GM12878 (cell line): ENCODE results near the gene IFNAR1. TPM values are rescaled to one million over a fixed set of nuclear protein-coding genes. Genes with fewer than 3 reads are reported as not detected.

ENCODE experiments used
- ATAC-seq: fragments of 200-7000 bp; cut with Tn5 transposase; 3 replicates; pipeline ENCODE4 v1.9.1; 2020; ENCODE audit warnings: mild to moderate bottlenecking, moderate library complexity
- BruUV-seq: library from RNA; stranded (reverse); fragments of 400-500 nt; replicated peaks from 2 replicates; lab custom pipeline; 2021; lab: Mats Ljungman, UMichigan
- CTCF ChIA-PET: fragments of 300-600 bp; sonication (Branson Sonifier 250); formaldehyde crosslinking; extraction: SDS; loops from one replicate; lab custom pipeline; 2021; ENCODE audit warnings: inconsistent platforms; lab: Yijun Ruan, JAX
- POLR2A ChIA-PET: fragments of 350-600 bp; formaldehyde crosslinking; extraction: SDS; loops from one replicate; lab custom pipeline; 2021; ENCODE audit warnings: inconsistent platforms; lab: Charles Lee
- RAD21 ChIA-PET: fragments of 300-600 bp; sonication (Branson Sonifier 250); formaldehyde crosslinking; loops from one replicate; lab custom pipeline; 2023; ENCODE audit warnings: antibody characterized with exemption; ENCODE audit not compliant: unreplicated experiment; lab: Charles Lee
- SMC1A ChIA-PET: fragments of 300-600 bp; sonication (Branson Sonifier 250); formaldehyde crosslinking; loops from one replicate; lab custom pipeline; 2023; ENCODE audit not compliant: unreplicated experiment, uncharacterized antibody; lab: Charles Lee
- DNase-seq: peaks from one replicate; pipeline ENCODE4 v3.0.0-alpha.2; 2011; ENCODE audit warnings: low read depth, low spot score
- FAIRE-seq: peaks from 3 replicates; lab custom pipeline; 2011; peaks lifted over from hg19 to GRCh38; lab: Jason Lieb, UNC
- H2AFZ ChIP-seq: 2 replicates; pipeline ENCODE4 v1.6.0; 2011; ENCODE audit warnings: low read depth, low read length, control low read depth; ENCODE audit not compliant: control insufficient read depth
- H3K27ac ChIP-seq: 2 replicates; pipeline ENCODE4 v1.5.1; 2011; ENCODE audit warnings: control low read depth; ENCODE audit not compliant: control insufficient read depth, insufficient read depth
- H3K27me3 ChIP-seq, 2 experiments: replicated peaks in 1 of 2; 2 replicates each; pipeline versions ENCODE4 v1.6.0 to v1.6.1; 2011; ENCODE audit warnings: low read length in 1 of 2; ENCODE audit not compliant: control insufficient read depth in 2 of 2, insufficient read depth in 2 of 2
- H3K36me3 ChIP-seq, 2 experiments: 2 replicates each; pipeline ENCODE4 v1.5.1; 2011; ENCODE audit warnings: low read length in 1 of 2; ENCODE audit not compliant: control insufficient read depth in 2 of 2, insufficient read depth in 2 of 2
- H3K4me1 ChIP-seq: 2 replicates; pipeline ENCODE4 v1.6.1; 2011; ENCODE audit warnings: mild to moderate bottlenecking, low read length, moderate library complexity, mixed read lengths; ENCODE audit not compliant: control insufficient read depth, insufficient read depth
- H3K4me2 ChIP-seq: 2 replicates; pipeline ENCODE4 v1.6.0; 2011; ENCODE audit warnings: control low read depth; ENCODE audit not compliant: control insufficient read depth, insufficient read depth
- H3K4me3 ChIP-seq: fragments of 200-600 bp; sonication (generic); 2 replicates; pipeline ENCODE4 v1.5.1; 2016
- H3K79me2 ChIP-seq: 2 replicates; pipeline ENCODE4 v1.6.0; 2011; ENCODE audit warnings: low read length; ENCODE audit not compliant: control insufficient read depth, insufficient read depth
- H3K9ac ChIP-seq: 2 replicates; pipeline ENCODE4 v1.8.0; 2011; ENCODE audit warnings: low read length, control low read depth, mixed read lengths; ENCODE audit not compliant: control insufficient read depth, insufficient read depth
- H3K9me3 ChIP-seq: replicated peaks from 3 replicates; pipeline ENCODE4 v1.5.1; 2011; ENCODE audit warnings: mild to moderate bottlenecking, low read length; ENCODE audit not compliant: control insufficient read depth, insufficient read depth
- H4K20me1 ChIP-seq: 2 replicates; pipeline ENCODE4 v1.6.0; 2011; ENCODE audit not compliant: control insufficient read depth, insufficient read depth
- ASH2L ChIP-seq: fragments of 300-600, 200-600 bp; sonication (generic); IDR thresholded peaks from 2 replicates; pipeline ENCODE4 v1.6.1; 2017; ENCODE audit warnings: low read depth, mild to moderate bottlenecking, borderline replicate concordance
- BACH1 ChIP-seq: fragments of 450-650 bp; IDR thresholded peaks from 2 replicates; pipeline ENCODE4 v1.6.1; 2017; ENCODE audit warnings: mild to moderate bottlenecking, borderline replicate concordance
- BHLHE40 ChIP-seq, 2 experiments: fragments of 450-650 bp in 1 of 2; IDR thresholded peaks; 2 replicates each; pipeline ENCODE4 v1.6.1; 2011 to 2017; ENCODE audit warnings: low read depth in 2 of 2, borderline replicate concordance in 1 of 2, improper control_type of control experiment in 1 of 2, low read length in 1 of 2, mild to moderate bottlenecking in 1 of 2
- CHD1 ChIP-seq: IDR thresholded peaks from 2 replicates; pipeline ENCODE4 v1.6.1; 2012; ENCODE audit warnings: low read depth, low read length, improper control_type of control experiment
- CREB1 ChIP-seq: IDR thresholded peaks from 2 replicates; pipeline ENCODE4 v1.6.1; 2012; ENCODE audit warnings: low read depth, mild to moderate bottlenecking, inconsistent platforms
- E2F4 ChIP-seq: IDR thresholded peaks from 2 replicates; pipeline ENCODE4 v1.6.1; 2012; ENCODE audit warnings: low read depth, low read length, improper control_type of control experiment
- ETV6 ChIP-seq, 2 experiments: fragments of 450-650 bp in 1 of 2; IDR thresholded peaks in 1 of 2; conservative IDR thresholded peaks in 1 of 2; 2 replicates each; pipeline ENCODE4 v1.6.1; 2014; ENCODE audit warnings: antibody characterized with exemption in 1 of 2, borderline replicate concordance in 1 of 2, low read depth in 1 of 2, mild to moderate bottlenecking in 1 of 2, moderate library complexity in 1 of 2
- HSF1 ChIP-seq: fragments of 150-350 bp; IDR thresholded peaks from 2 replicates; pipeline ENCODE4 v1.6.1; 2014; ENCODE audit warnings: mild to moderate bottlenecking, low read depth, low read length
- IKZF2 ChIP-seq, 2 experiments: fragments of 450-650 bp; IDR thresholded peaks; 2 replicates each; pipeline ENCODE4 v1.6.1; 2017; ENCODE audit warnings: mild to moderate bottlenecking in 2 of 2, moderate library complexity in 2 of 2
- JUND ChIP-seq: IDR thresholded peaks from 2 replicates; pipeline ENCODE4 v1.6.1; 2012; ENCODE audit warnings: low read depth, mild to moderate bottlenecking, low read length, improper control_type of control experiment, moderate library complexity
- RELB ChIP-seq: fragments of 450-650 bp; IDR thresholded peaks from 2 replicates; pipeline ENCODE4 v1.6.1; 2017; ENCODE audit warnings: low read depth, mild to moderate bottlenecking, moderate library complexity
- SMAD5 ChIP-seq: IDR thresholded peaks from 2 replicates; pipeline ENCODE4 v1.6.1; 2016; ENCODE audit warnings: antibody characterized with exemption, low read depth
- SP1 ChIP-seq: IDR thresholded peaks from one replicate; pipeline ENCODE4 v1.6.1; 2011; ENCODE audit warnings: low read depth, low read length
- TARDBP ChIP-seq: IDR thresholded peaks from 2 replicates; pipeline ENCODE4 v1.6.1; 2016; ENCODE audit warnings: borderline replicate concordance
- YBX1 ChIP-seq: fragments of 450-650 bp; IDR thresholded peaks from 2 replicates; pipeline ENCODE4 v1.6.1; 2016; ENCODE audit warnings: antibody characterized with exemption
- ZZZ3 ChIP-seq: IDR thresholded peaks from 2 replicates; pipeline ENCODE4 v1.6.1; 2011; ENCODE audit warnings: low read depth; ENCODE audit not compliant: control insufficient read depth, insufficient read length
- WGBS: methylation state at CpG from one replicate; pipeline ENCODE4 v1.1.6; 2016; ENCODE audit warnings: low lambda C conversion rate; ENCODE audit not compliant: insufficient replicate concordance, insufficient coverage; ENCODE audit errors: missing lambda C conversion rate; 5-methylcytosine and 5-hydroxymethylcytosine counted together
- in situ Hi-C: fragments of 300-500 bp; cut with MboI; formaldehyde crosslinking; loops from 9 replicates; pipeline ENCODE4 v1.14.3; 2018; ENCODE audit warnings: mixed read lengths
- intact Hi-C: fragments of 100-400 bp; cut with micrococcal nuclease; formaldehyde crosslinking; loops from one replicate; pipeline ENCODE4 v1.14.2; 2022; ENCODE audit not compliant: unreplicated experiment
- polyA plus RNA-seq, 11 experiments: library from polyadenylated mRNA; depleted of rRNA in 4 of 11; unstranded in 6 of 11; stranded (reverse) in 5 of 11; fragments of >200 nt; fragmentation: Nextera tagmentation in 4 of 11; fragmentation: Illumina TruSeq in 1 of 11; extraction: Ambion mirVana in 4 of 11; extraction: Trizol in 1 of 11; gene quantifications; 1 replicate in 1 of 11; 2 replicates in 10 of 11; pipeline versions ENCODE4 v1.2.1 to v1.2.3, GENCODE V29; 2011 to 2016; ENCODE audit warnings: inconsistent platforms in 2 of 11, missing spikeins in 2 of 11, low read depth in 1 of 11
- total RNA-seq, 4 experiments: library from RNA; depleted of rRNA in 3 of 4; stranded (reverse); fragments of >200 nt in 3 of 4; fragmentation: Illumina TruSeq in 1 of 4; extraction: Trizol in 1 of 4; gene quantifications; 2 replicates each; pipeline versions ENCODE4 v1.2.1 to v1.2.3, GENCODE V29; 2013 to 2021

Gene IFNAR1
- total and polyA plus RNA-seq, 10 of the 15 experiments (the other 5 are each of a cell fraction or from before 2014, with no cell fraction given): 12.0 to 62.4 (median 24.6) TPM

GRCh38 chr21:33370305-33370704 is 45.5 kb downstream of the IFNAR1 start:
- ChIA-PET RAD21 (interaction anchor here (1.0 to 3.2 kb wide), 2 partner anchors 10 to 45 kb away, joined by 3 to 8 read pairs; partner anchors contain the start of gene IFNAR1), SMC1A (interaction anchor here (0.8 to 3.8 kb wide), 3 partner anchors 9 to 38 kb away, joined by 3 to 15 read pairs (median 4); no protein-coding TSS in a partner anchor), CTCF (interaction anchor here (1.2 to 2.5 kb wide), 2 partner anchors 9 to 74 kb away, joined by 3 to 15 read pairs; no protein-coding TSS in a partner anchor), POLR2A (no interaction called here)
- Histone ChIP-seq H3K27me3 (no peaks in the 10 kb centered on the region), H3K4me2 (no peak overlapping the region), H2AFZ (no peak overlapping the region), H3K9ac (no peak overlapping the region), H3K36me3 (no peaks in the 10 kb centered on the region), H3K9me3 (peaks cover 24% of the 10 kb centered on the region), H4K20me1 (no peaks in the 10 kb centered on the region), H3K27ac (no peak overlapping the region), H3K4me3 (no peak overlapping the region), H3K79me2 (no peaks in the 10 kb centered on the region), H3K4me1 (peaks cover 14% of the 10 kb centered on the region)
- TF ChIP-seq YBX1: no peak
- no peak for TF ChIP-seq TARDBP
- TF ChIP-seq ETV6 (conservative IDR thresholded peaks at IDR 0.05 in 1 of 2, IDR thresholded peaks at IDR 0.05 in 1 of 2; ENCODE audit: borderline replicate concordance in 1 of 2, low read depth in 1 of 2): no peak
- TF ChIP-seq CREB1: no peak
- no peak for TF ChIP-seq HSF1
- TF ChIP-seq CHD1: no peak
- TF ChIP-seq BACH1: no peak
- TF ChIP-seq ZZZ3: no peak
- TF ChIP-seq BHLHE40 (IDR thresholded peaks at IDR 0.05; ENCODE audit: borderline replicate concordance in 1 of 2, low read depth in 2 of 2, low read length in 1 of 2): no peak
- no peak for TF ChIP-seq ASH2L
- TF ChIP-seq IKZF2 (IDR thresholded peaks at IDR 0.05): no peak
- TF ChIP-seq SP1: no peak
- no peak for TF ChIP-seq SMAD5
- TF ChIP-seq RELB: no peak
- TF ChIP-seq E2F4: no peak
- TF ChIP-seq JUND: no peak
- BruUV-seq: no TSS peak
- ATAC-seq: no peak
- no peak for DNase-seq
- in situ Hi-C loops (no loop called here), intact Hi-C loops (no loop called here)
- no peak for FAIRE-seq
- WGBS: 90% methylated on average over 2 of the region's 2 CpGs
